ENCODE measurements around the gene TREX2. TPM values are rescaled to one million over a fixed set of nuclear protein-coding genes. Genes with fewer than 3 reads are reported as not detected.

TREX2 gene
- total RNA-seq, 1 donor from 2014 or later, result 1.2 TPM

- H3K27ac ChIP-seq, result no peak overlapping the region
- H3K9me3 ChIP-seq, result no peaks in the 10 kb centered on the region
- TF ChIP-seq, protein P1, sequence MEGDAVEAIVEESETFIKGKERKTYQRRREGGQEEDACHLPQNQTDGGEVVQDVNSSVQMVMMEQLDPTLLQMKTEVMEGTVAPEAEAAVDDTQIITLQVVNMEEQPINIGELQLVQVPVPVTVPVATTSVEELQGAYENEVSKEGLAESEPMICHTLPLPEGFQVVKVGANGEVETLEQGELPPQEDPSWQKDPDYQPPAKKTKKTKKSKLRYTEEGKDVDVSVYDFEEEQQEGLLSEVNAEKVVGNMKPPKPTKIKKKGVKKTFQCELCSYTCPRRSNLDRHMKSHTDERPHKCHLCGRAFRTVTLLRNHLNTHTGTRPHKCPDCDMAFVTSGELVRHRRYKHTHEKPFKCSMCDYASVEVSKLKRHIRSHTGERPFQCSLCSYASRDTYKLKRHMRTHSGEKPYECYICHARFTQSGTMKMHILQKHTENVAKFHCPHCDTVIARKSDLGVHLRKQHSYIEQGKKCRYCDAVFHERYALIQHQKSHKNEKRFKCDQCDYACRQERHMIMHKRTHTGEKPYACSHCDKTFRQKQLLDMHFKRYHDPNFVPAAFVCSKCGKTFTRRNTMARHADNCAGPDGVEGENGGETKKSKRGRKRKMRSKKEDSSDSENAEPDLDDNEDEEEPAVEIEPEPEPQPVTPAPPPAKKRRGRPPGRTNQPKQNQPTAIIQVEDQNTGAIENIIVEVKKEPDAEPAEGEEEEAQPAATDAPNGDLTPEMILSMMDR (IDR thresholded peaks at IDR 0.05), result no peak
- DNase-seq, result no peak
- intact Hi-C loops (cut with DNase I), result no loop called here
- no peaks in the 10 kb centered on the region for H3K4me1 ChIP-seq
- no peaks in the 10 kb centered on the region for H3K36me3 ChIP-seq
- no peak overlapping the region for H3K4me3 ChIP-seq
- ATAC-seq, result no peak
- no peaks in the 10 kb centered on the region for H3K27me3 ChIP-seq
Measured at GRCh38 chrX:153443476-153444332, 2.2 kb downstream of the TREX2 start.

GRCh38 chrX:153442463-153442862 lies 3.4 kb downstream of the TREX2 start:
- TF ChIP-seq, protein P1 (IDR thresholded peaks at IDR 0.05), result no peak
- Histone ChIP-seq H3K27me3 (no peaks in the 10 kb centered on the region), H3K27ac (no peak overlapping the region), H3K4me3 (no peak overlapping the region), H3K9me3 (no peaks in the 10 kb centered on the region), H3K4me1 (no peaks in the 10 kb centered on the region), H3K36me3 (no peaks in the 10 kb centered on the region)
- DNase-seq, result no peak
- ATAC-seq, result no peak
- intact Hi-C loops (cut with DNase I), result no loop called here

DNA sequence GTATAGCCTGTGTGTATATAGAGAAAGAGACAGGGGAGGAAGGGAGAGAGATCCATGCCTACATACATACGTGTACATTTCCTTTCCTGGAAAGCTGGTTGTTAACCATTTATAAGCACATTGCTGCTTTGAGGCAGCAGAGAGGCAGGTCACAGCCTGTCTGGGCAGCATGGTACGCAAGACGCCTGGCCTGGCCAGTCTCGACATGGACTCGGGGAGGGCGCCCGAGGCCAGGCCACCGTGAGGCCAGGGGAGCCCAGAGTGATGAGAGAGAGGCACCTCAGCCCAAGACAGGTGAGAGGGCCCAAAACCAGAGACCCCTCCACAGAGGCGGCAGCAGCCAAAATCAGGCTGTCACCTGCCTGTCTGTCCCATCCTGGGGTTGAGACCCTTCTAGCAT lies 3.9 kb downstream of the TREX2 start:
- no peak overlapping the region for H3K27ac ChIP-seq
- H3K4me3 ChIP-seq, result no peak overlapping the region
- H3K36me3 ChIP-seq, result no peaks in the 10 kb centered on the region
- no peaks in the 10 kb centered on the region for H3K9me3 ChIP-seq
- H3K27me3 ChIP-seq, result no peaks in the 10 kb centered on the region
- H3K4me1 ChIP-seq, result no peaks in the 10 kb centered on the region
- TF ChIP-seq, protein P1 (IDR thresholded peaks at IDR 0.05), result no peak
- no peak for DNase-seq
- intact Hi-C loops (cut with DNase I), result no loop called here
- no peak for ATAC-seq

DNA sequence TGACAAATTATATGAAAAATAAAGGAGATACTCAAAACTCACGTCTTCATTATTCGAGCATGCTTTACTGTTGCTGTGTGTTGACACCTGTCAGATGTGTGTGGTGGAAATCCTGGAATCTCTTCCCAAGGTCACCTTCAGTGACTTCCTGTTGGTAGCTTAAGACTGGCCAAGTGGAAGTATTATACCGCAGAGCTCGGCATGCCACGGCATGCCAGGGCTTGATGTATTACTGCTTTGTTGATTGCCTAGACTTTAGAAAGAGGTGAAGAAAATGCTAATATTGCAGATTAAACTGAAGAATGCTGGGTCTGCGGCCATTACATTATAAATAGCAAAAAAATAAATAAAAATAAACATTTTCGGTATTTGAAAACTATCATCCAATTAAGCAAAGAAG lies 4.6 kb downstream of the TREX2 start:
- Histone ChIP-seq H3K4me1 (no peaks in the 10 kb centered on the region), H3K27ac (no peak overlapping the region), H3K36me3 (no peaks in the 10 kb centered on the region), H3K4me3 (no peak overlapping the region), H3K27me3 (no peaks in the 10 kb centered on the region), H3K9me3 (no peaks in the 10 kb centered on the region)
- TF ChIP-seq, protein P1 (IDR thresholded peaks at IDR 0.05), result no peak
- intact Hi-C loops (cut with DNase I), result no loop called here
- no peak for DNase-seq
- no peak for ATAC-seq

DNA sequence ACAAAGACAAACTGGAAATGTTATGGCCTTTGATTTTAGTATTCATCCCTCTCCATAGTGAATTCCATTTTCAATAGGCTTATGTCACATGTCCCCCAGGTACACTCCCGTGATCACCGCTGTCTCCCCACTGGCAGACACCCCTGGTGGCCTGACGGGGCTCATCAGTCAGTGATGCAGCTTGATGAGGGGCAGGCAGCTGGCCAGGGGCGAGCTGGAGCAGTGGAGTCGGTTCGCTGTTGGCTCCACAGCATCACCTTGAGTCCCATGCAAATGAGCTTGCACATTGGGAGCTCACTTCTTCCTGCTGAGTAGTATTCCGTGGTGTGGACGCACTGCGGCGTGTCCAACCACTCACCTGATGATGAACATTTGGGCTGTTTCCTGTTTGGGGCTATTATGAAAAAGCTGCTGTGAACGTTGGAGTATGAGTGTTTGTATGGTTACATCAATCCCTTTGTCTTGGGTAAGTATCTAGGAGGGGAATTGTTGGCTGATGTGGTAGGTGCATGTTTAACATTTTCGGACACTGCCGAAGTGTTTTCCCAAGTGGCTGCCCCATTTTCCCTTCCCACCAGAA lies 5.2 kb downstream of the TREX2 start:
- Histone ChIP-seq H3K4me1 (no peaks in the 10 kb centered on the region), H3K9me3 (no peaks in the 10 kb centered on the region), H3K27me3 (no peaks in the 10 kb centered on the region), H3K27ac (no peak overlapping the region), H3K36me3 (no peaks in the 10 kb centered on the region), H3K4me3 (no peak overlapping the region)
- ATAC-seq (no peak), DNase-seq (no peak)
- intact Hi-C loops (cut with DNase I), result no loop called here
- TF ChIP-seq, protein P1 (IDR thresholded peaks at IDR 0.05), result no peak

Data from upper lobe of right lung (tissue), 1 donor.